H1 (cell line): Measurements from ENCODE around the gene MAGEC1. TPM values are rescaled to one million over a fixed set of nuclear protein-coding genes. Genes with fewer than 3 reads are reported as not detected.

Source experiments
- CTCF ChIA-PET: fragments of 300-600 bp; sonication (Branson Sonifier 250); formaldehyde crosslinking; loops from one replicate; lab custom pipeline; 2021; ENCODE audit not compliant: partially characterized antibody; lab: Charles Lee
- POLR2A ChIA-PET: fragments of 300-600 bp; sonication (Branson Sonifier 250); formaldehyde crosslinking; loops from one replicate; lab custom pipeline; 2021; ENCODE audit warnings: inconsistent platforms; ENCODE audit not compliant: partially characterized antibody; lab: Charles Lee
- DNase-seq, 2 experiments: peaks; one replicate each; pipeline versions ENCODE4 v3.0.0 to v3.0.0-alpha.2; 2010 to 2022; ENCODE audit warnings: low spot score in 2 of 2, low read depth in 1 of 2, mixed read lengths in 1 of 2
- FAIRE-seq: peaks from 2 replicates; lab custom pipeline; 2011; peaks lifted over from hg19 to GRCh38; lab: Jason Lieb, UNC
- H2AFZ ChIP-seq: 2 replicates; pipeline ENCODE4 v1.8.1; 2012; ENCODE audit warnings: low read length, inconsistent platforms
- H2AK5ac ChIP-seq: 2 replicates; pipeline ENCODE4 v1.6.1; 2013; ENCODE audit warnings: low read depth, low read length
- H2BK120ac ChIP-seq: replicated peaks from 2 replicates; pipeline ENCODE3; 2013; ENCODE audit warnings: low read depth, low read length, inconsistent platforms
- H2BK12ac ChIP-seq: 2 replicates; pipeline ENCODE4 v1.6.1; 2013; ENCODE audit warnings: low read depth, low read length
- H2BK15ac ChIP-seq: 2 replicates; pipeline ENCODE4 v1.6.1; 2013; ENCODE audit warnings: low read length
- H2BK20ac ChIP-seq: 2 replicates; pipeline ENCODE4 v1.6.1; 2013; ENCODE audit warnings: low read length
- H2BK5ac ChIP-seq: 2 replicates; pipeline ENCODE4 v1.6.1; 2013; ENCODE audit warnings: low read depth, low read length
- H3K14ac ChIP-seq: 2 replicates; pipeline ENCODE4 v1.6.1; 2013; ENCODE audit warnings: inconsistent platforms; ENCODE audit not compliant: insufficient read length
- H3K18ac ChIP-seq: 2 replicates; pipeline ENCODE4 v1.6.1; 2013; ENCODE audit warnings: low read length; ENCODE audit errors: extremely low read depth
- H3K23ac ChIP-seq: 2 replicates; pipeline ENCODE4 v1.6.1; 2013; ENCODE audit warnings: inconsistent platforms; ENCODE audit not compliant: insufficient read length
- H3K23me2 ChIP-seq: 2 replicates; pipeline ENCODE4 v1.6.1; 2013; ENCODE audit warnings: low read depth, low read length
- H3K27ac ChIP-seq: 2 replicates; pipeline ENCODE4 v1.6.1; 2011; ENCODE audit warnings: low read depth, low read length, inconsistent platforms
- H3K27me3 ChIP-seq, 4 experiments: replicated peaks in 1 of 4; 1 replicate in 1 of 4; 2 replicates in 3 of 4; pipeline versions ENCODE4 v1.6.1 to v1.8.1; 2011 to 2013; ENCODE audit warnings: low read length in 3 of 4, mild to moderate bottlenecking in 3 of 4, inconsistent platforms in 2 of 4, mixed read lengths in 2 of 4, moderate library complexity in 1 of 4; ENCODE audit not compliant: control insufficient read depth in 3 of 4, insufficient read depth in 3 of 4; ENCODE audit errors: extremely low read depth in 1 of 4
- H3K36me3 ChIP-seq, 4 experiments: 2 replicates each; pipeline versions ENCODE4 v1.6.1 to v1.8.1; 2011 to 2013; ENCODE audit warnings: mild to moderate bottlenecking in 4 of 4, low read length in 3 of 4, moderate library complexity in 2 of 4, control low read depth in 1 of 4, inconsistent platforms in 1 of 4; ENCODE audit not compliant: insufficient read depth in 4 of 4, control insufficient read depth in 2 of 4
- H3K4ac ChIP-seq: replicated peaks from 2 replicates; pipeline ENCODE3; 2013; ENCODE audit warnings: low read length, low read depth, mixed read lengths, inconsistent platforms; ENCODE audit not compliant: insufficient read length
- H3K4me1 ChIP-seq, 4 experiments: replicated peaks in 1 of 4; 1 replicate in 1 of 4; 2 replicates in 3 of 4; pipeline versions ENCODE4 v1.6.1 to v1.8.1; 2011 to 2013; ENCODE audit warnings: low read length in 3 of 4, inconsistent platforms in 2 of 4, mixed read lengths in 1 of 4; ENCODE audit not compliant: insufficient read depth in 4 of 4, control insufficient read depth in 3 of 4
- H3K4me2 ChIP-seq, 2 experiments: 2 replicates each; pipeline versions ENCODE4 v1.6.1 to v1.8.1; 2011 to 2013; ENCODE audit warnings: low read depth in 2 of 2, low read length in 2 of 2, control low read depth in 1 of 2, inconsistent platforms in 1 of 2, mild to moderate bottlenecking in 1 of 2; ENCODE audit not compliant: insufficient read depth in 1 of 2
- H3K4me3 ChIP-seq, 4 experiments: fragments of 200-600, 300-600 bp in 1 of 4; sonication (generic), shearing (Covaris generic), sonication (Bioruptor Twin) in 1 of 4; 2 replicates each; pipeline versions ENCODE4 v1.5.1 to v1.8.1; 2011 to 2016; ENCODE audit warnings: low read length in 4 of 4, low read depth in 3 of 4, control low read depth in 2 of 4, inconsistent platforms in 2 of 4, mild to moderate bottlenecking in 2 of 4, mixed read lengths in 1 of 4, moderate library complexity in 1 of 4; ENCODE audit not compliant: insufficient read depth in 2 of 4; ENCODE audit errors: extremely low read depth in 1 of 4
- H3K56ac ChIP-seq: replicated peaks from 2 replicates; pipeline ENCODE3; 2013; ENCODE audit warnings: low read depth, mild to moderate bottlenecking, mixed read lengths, low read length, inconsistent platforms; ENCODE audit not compliant: insufficient read length
- H3K79me1 ChIP-seq: 2 replicates; pipeline ENCODE4 v1.6.1; 2013; ENCODE audit warnings: low read depth, low read length, control low read depth
- H3K79me2 ChIP-seq, 2 experiments: 2 replicates each; pipeline versions ENCODE4 v1.6.1 to v1.8.1; 2012 to 2013; ENCODE audit warnings: low read length in 2 of 2, mild to moderate bottlenecking in 2 of 2, inconsistent platforms in 1 of 2; ENCODE audit not compliant: insufficient read depth in 2 of 2, control insufficient read depth in 1 of 2
- H3K9ac ChIP-seq, 4 experiments: replicated peaks in 1 of 4; 1 replicate in 1 of 4; 2 replicates in 3 of 4; pipeline versions ENCODE4 v1.6.1 to v1.8.1; 2011 to 2013; ENCODE audit warnings: low read depth in 3 of 4, low read length in 3 of 4, control low read depth in 2 of 4, mild to moderate bottlenecking in 2 of 4, moderate library complexity in 2 of 4, inconsistent platforms in 1 of 4; ENCODE audit errors: extremely low read depth in 1 of 4
- H3K9me3 ChIP-seq, 2 experiments: 2 replicates each; pipeline versions ENCODE4 v1.6.1 to v1.8.1; 2012 to 2013; ENCODE audit warnings: mild to moderate bottlenecking in 2 of 2, moderate library complexity in 2 of 2, control low read depth in 1 of 2, inconsistent platforms in 1 of 2, low read depth in 1 of 2, low read length in 1 of 2, mixed read lengths in 1 of 2; ENCODE audit not compliant: insufficient read depth in 2 of 2
- H4K20me1 ChIP-seq, 2 experiments: replicated peaks in 1 of 2; 2 replicates each; pipeline versions ENCODE3 to v1.8.1; 2011 to 2013; ENCODE audit warnings: inconsistent platforms in 2 of 2, low read length in 2 of 2, mild to moderate bottlenecking in 1 of 2; ENCODE audit not compliant: insufficient read depth in 2 of 2, control insufficient read depth in 1 of 2
- H4K5ac ChIP-seq: 2 replicates; pipeline ENCODE4 v1.6.1; 2013; ENCODE audit warnings: low read length, low read depth, mixed read lengths, inconsistent platforms; ENCODE audit not compliant: insufficient read length
- H4K8ac ChIP-seq: 2 replicates; pipeline ENCODE4 v1.8.0; 2013; ENCODE audit warnings: mild to moderate bottlenecking, moderate library complexity, low read length, inconsistent platforms; ENCODE audit not compliant: insufficient read depth; ENCODE audit errors: extremely low read depth
- H4K91ac ChIP-seq: replicated peaks from 2 replicates; pipeline ENCODE3; 2013; ENCODE audit warnings: low read length, mixed read lengths, inconsistent platforms; ENCODE audit not compliant: insufficient read length
- BRCA1 ChIP-seq: IDR thresholded peaks from 2 replicates; pipeline ENCODE4 v1.6.1; 2012; ENCODE audit warnings: low read depth, low read length, improper control_type of control experiment
- EZH2 ChIP-seq: fragments of 200-600 bp; sonication (generic); IDR thresholded peaks from 2 replicates; pipeline ENCODE4 v1.7.1; 2012; ENCODE audit warnings: low read depth, mild to moderate bottlenecking, moderate library complexity, low read length, inconsistent platforms; ENCODE audit not compliant: severe bottlenecking
- SIRT6 ChIP-seq: IDR thresholded peaks from one replicate; pipeline ENCODE4 v1.7.1; 2012; ENCODE audit warnings: low read length, inconsistent platforms
- WGBS, 2 experiments: shearing (Covaris generic) in 1 of 2; methylation state at CpG; one replicate each; pipeline versions ENCODE4 v1.1.6 to v1.1.7; 2013 to 2015; ENCODE audit warnings: low lambda C conversion rate in 2 of 2, mixed read lengths in 2 of 2, inconsistent platforms in 1 of 2, low coverage in 1 of 2, missing lambda C conversion rate in 1 of 2; ENCODE audit not compliant: insufficient replicate concordance in 2 of 2, insufficient coverage in 1 of 2, insufficient read length in 1 of 2; ENCODE audit errors: extremely low coverage in 1 of 2, missing lambda C conversion rate in 1 of 2; 5-methylcytosine and 5-hydroxymethylcytosine counted together
- polyA plus RNA-seq, 7 experiments: library from polyadenylated mRNA; depleted of rRNA in 3 of 7; stranded (reverse) in 5 of 7; unstranded in 2 of 7; fragments of >200 nt in 5 of 7; fragments of 200-250 nt in 2 of 7; gene quantifications; 1 replicate in 5 of 7; 2 replicates in 1 of 7; 4 replicates in 1 of 7; pipeline versions ENCODE4 v1.2.1 to v1.2.3, GENCODE V29; 2011 to 2013; ENCODE audit warnings: missing spikeins in 2 of 7, mixed read lengths in 2 of 7
- total RNA-seq: library from RNA; stranded (reverse); fragmentation: NEBNext Ultra II Directional; extraction: Animal tissue kit (Norgen Biotek cat#: 25700); gene quantifications from 2 replicates; pipeline ENCODE4 v1.2.1, GENCODE V29; 2021

Gene MAGEC1
- total and polyA plus RNA-seq, 2 of the 8 experiments (the other 6 are each of a cell fraction or from before 2014, with no cell fraction given): not detected

GRCh38 chrX:141935645-141936044 lies 32.0 kb downstream of the MAGEC1 start:
- Histone ChIP-seq H2BK15ac (no peak overlapping the region), H3K23ac (no peak overlapping the region), H4K20me1 (no peaks in the 10 kb centered on the region), H3K56ac (no peak overlapping the region)
- no peak for TF ChIP-seq EZH2
- TF ChIP-seq BRCA1: no peak
- TF ChIP-seq SIRT6: no peak
- TF ChIP-seq, all 59 proteins: peak for 0
- no peak overlapping the region for H4K91ac ChIP-seq
- H2BK12ac ChIP-seq: no peak overlapping the region
- FAIRE-seq (no peak), DNase-seq (no peak)
- CTCF ChIA-PET: interaction anchor here (0.9 to 1.0 kb wide), 2 partner anchors 97 to 419 kb away, joined by 3 read pairs; no protein-coding TSS in a partner anchor
- no peak overlapping the region for H3K14ac ChIP-seq
- no peak overlapping the region for H4K5ac ChIP-seq
- no peaks in the 10 kb centered on the region for H3K27me3 ChIP-seq
- POLR2A ChIA-PET: no interaction called here
- 93% methylated on average over 2 of the region's 2 CpGs; no CpG with 5 or more reads in 1 of the 2 experiments for WGBS, 2 experiments
- no peak overlapping the region for H4K8ac ChIP-seq
- no peaks in the 10 kb centered on the region for H3K79me2 ChIP-seq
- no peak overlapping the region for H2BK20ac ChIP-seq
- H3K4ac ChIP-seq: no peak overlapping the region
- no peak overlapping the region for H3K27ac ChIP-seq
- H3K18ac ChIP-seq: no peak overlapping the region
- H2BK120ac ChIP-seq: no peak overlapping the region
- H3K23me2 ChIP-seq: no peaks in the 10 kb centered on the region
- H3K79me1 ChIP-seq: no peaks in the 10 kb centered on the region
- no peaks in the 10 kb centered on the region for H3K4me1 ChIP-seq
- H2BK5ac ChIP-seq: no peak overlapping the region
- H3K4me2 ChIP-seq: no peak overlapping the region
- H3K9ac ChIP-seq: no peak overlapping the region
- no peak overlapping the region for H3K4me3 ChIP-seq
- H2AFZ ChIP-seq: no peak overlapping the region
- no peaks in the 10 kb centered on the region for H3K36me3 ChIP-seq
- no peaks in the 10 kb centered on the region for H3K9me3 ChIP-seq
- H2AK5ac ChIP-seq: no peak overlapping the region
